Muscle layer of colon (tissue), 2 donors: ENCODE data around the gene CENPO.

ENCODE experiments used
- H3K27ac ChIP-seq: one replicate; pipeline ENCODE4 v1.7.0; 2013; ENCODE audit warnings: low read depth, mild to moderate bottlenecking, low read length, moderate library complexity
- H3K27me3 ChIP-seq, 2 donors: one replicate each; pipeline ENCODE4 v1.7.0; 2013; ENCODE audit warnings: low read length in 2 of 2, mild to moderate bottlenecking in 2 of 2; ENCODE audit not compliant: insufficient read depth in 2 of 2, control insufficient read depth in 1 of 2
- H3K36me3 ChIP-seq: one replicate; pipeline ENCODE4 v1.7.0; 2013; ENCODE audit warnings: mild to moderate bottlenecking, low read length; ENCODE audit not compliant: insufficient read depth
- H3K4me1 ChIP-seq: one replicate; pipeline ENCODE4 v1.7.0; 2013; ENCODE audit warnings: mild to moderate bottlenecking, low read length; ENCODE audit not compliant: insufficient read depth
- H3K4me3 ChIP-seq, 2 donors: one replicate each; pipeline ENCODE4 v1.7.0; 2013; ENCODE audit warnings: low read length in 2 of 2, low read depth in 1 of 2, mild to moderate bottlenecking in 1 of 2, moderate library complexity in 1 of 2
- H3K9ac ChIP-seq: one replicate; pipeline ENCODE4 v1.7.0; 2013; ENCODE audit warnings: low read length
- H3K9me3 ChIP-seq: one replicate; pipeline ENCODE4 v1.7.0; 2013; ENCODE audit warnings: mild to moderate bottlenecking, low read length
- donor health status: abdominal sarcoma.
- donor health status: Adenocarcinoma of cecum.

Gene CENPO

DNA sequence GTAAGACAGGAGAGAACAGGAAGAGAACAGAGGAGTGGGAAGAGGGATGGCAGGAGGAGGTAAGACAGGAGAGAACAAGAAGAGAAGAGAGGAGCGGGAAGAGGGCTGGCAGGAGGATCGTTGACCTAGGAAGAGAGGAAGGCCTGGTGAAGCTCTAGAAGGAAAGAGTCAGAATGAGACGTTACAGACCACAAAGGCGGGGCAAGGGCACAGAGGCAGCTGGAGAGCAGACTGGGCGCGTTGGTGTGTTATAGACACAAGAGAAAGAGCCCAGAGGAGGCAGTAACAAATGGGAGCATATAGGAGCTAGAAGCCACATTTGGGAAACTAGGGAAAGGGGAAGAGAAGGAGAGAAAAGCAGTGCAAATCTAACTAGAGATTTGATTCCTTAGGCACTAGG, 26.6 kb upstream of the CENPO start:
- peaks cover 34% of the 10 kb centered on the region for H3K36me3 ChIP-seq
- H3K9me3 ChIP-seq, result no peaks in the 10 kb centered on the region
- H3K27ac ChIP-seq, result no peak overlapping the region
- H3K27me3 ChIP-seq, result no peaks in the 10 kb centered on the region
- no peaks in the 10 kb centered on the region for H3K4me1 ChIP-seq
- no peak overlapping the region for H3K4me3 ChIP-seq
- no peak overlapping the region for H3K9ac ChIP-seq

DNA sequence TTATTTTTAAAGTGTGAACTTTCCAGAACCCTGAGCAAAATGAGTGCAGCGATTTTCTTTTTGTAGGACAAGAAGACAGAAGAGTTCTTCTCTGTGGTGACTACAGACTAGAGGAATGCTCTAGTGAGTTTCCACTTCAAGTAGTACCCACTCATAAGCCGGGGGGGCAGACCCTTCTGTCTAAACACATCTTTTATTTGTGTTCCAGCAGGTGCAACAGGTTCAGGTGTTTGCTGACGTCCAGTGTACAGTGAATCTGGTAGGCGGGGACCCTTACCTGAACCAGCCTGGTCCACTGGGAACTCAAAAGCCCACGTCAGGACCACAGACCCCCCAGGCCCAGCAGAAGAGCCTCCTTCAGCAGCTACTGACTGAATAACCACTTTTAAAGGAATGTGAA, 25.2 kb upstream of the CENPO start:
- Histone ChIP-seq H3K4me3 (no peak overlapping the region), H3K9ac (no peak overlapping the region), H3K4me1 (no peaks in the 10 kb centered on the region), H3K36me3 (peaks cover 27% of the 10 kb centered on the region), H3K9me3 (no peaks in the 10 kb centered on the region), H3K27ac (no peak overlapping the region), H3K27me3 (no peaks in the 10 kb centered on the region)

DNA sequence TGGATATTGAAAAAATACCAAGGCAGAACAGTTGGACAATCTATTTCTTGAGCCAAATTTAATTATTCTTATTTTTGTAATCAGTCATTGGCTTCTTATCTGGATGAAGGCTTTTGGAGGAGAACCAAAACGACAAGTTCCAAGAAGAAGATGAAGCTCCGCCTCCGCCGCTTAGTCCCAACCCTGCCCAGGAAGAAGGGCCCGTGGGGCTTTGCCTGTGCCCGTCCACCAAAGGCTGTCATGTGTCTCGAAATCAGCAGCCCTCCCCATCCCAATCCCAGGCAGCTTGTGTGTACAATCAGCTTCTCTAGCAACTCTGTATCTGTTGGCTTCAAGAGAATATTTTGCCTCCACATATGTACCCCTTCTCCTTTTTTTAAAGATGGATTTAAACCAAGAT, 24.6 kb upstream of the CENPO start:
- Histone ChIP-seq H3K9ac (no peak overlapping the region), H3K9me3 (no peaks in the 10 kb centered on the region), H3K4me3 (no peak overlapping the region), H3K4me1 (no peaks in the 10 kb centered on the region), H3K27me3 (no peaks in the 10 kb centered on the region), H3K36me3 (peaks cover 27% of the 10 kb centered on the region), H3K27ac (no peak overlapping the region)

DNA sequence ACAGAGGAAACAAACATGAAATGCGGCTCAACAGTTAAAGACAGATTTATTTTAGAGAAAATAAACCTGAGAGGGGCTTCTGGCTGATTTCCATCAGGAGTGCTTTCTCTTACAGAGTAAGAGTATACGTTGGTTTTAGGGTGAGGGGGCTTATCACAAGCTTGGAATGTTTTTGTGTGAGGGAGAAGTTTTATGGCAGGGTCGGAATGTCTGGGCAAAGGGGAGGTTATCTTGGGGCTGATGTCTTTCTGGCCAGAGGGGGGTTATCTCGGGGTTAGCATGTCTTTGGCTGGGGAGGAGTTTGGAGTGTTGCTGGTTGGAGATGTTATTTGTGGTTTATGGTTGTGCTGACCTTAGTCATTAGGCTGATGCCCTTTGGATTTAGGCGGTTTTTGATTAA, 22.2 kb upstream of the CENPO start:
- Histone ChIP-seq H3K27ac (no peak overlapping the region), H3K27me3 (no peaks in the 10 kb centered on the region)

DNA sequence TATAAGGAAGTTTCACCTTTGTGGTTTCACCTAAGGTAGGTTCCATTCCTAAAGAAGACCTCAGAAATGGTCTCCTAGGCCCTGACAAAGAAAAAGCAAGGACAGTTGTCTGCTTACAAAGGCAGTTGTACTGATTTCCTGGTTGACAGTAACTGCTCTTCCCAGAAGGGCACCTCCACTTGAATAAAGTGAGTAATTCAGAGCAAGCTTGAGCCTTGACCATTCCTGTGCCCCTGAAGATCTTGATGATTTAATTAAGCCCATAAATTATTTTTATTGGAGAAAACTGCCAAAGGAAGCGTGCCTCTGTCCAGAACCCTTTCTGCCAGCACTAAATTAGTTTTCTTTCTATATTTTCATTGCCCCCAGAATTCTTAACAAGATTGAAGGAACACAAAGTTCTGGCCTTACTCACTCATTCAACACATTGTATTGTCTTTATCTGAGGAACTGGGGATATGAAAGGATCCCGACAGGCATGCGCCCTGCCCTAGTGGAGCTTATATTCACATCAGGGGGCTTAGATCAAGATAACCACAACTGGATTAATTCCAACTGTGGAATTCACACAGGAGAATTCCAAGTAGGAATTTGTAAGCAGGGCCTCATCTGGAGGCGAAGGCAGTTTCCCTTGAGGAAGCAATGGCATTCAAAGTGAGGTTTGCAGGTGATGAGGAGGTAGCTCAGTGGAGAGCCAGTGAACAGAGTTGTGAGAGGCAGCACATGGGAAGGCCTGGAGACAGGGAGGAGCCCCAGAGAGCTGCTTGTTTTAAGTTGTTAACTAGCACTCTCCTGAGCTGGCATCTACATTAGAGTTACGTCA, 21.2 kb upstream of the CENPO start:
- H3K4me1 ChIP-seq, result no peaks in the 10 kb centered on the region
- no peaks in the 10 kb centered on the region for H3K9me3 ChIP-seq
- no peak overlapping the region for H3K4me3 ChIP-seq
- H3K9ac ChIP-seq, result no peak overlapping the region
- no peaks in the 10 kb centered on the region for H3K27me3 ChIP-seq
- peaks cover 12% of the 10 kb centered on the region for H3K36me3 ChIP-seq
- no peak overlapping the region for H3K27ac ChIP-seq

More for the DNA sequence above, 22.2 kb upstream of the CENPO start:
- Histone ChIP-seq H3K9me3 (no peaks in the 10 kb centered on the region), H3K36me3 (peaks cover 12% of the 10 kb centered on the region), H3K9ac (no peak overlapping the region), H3K4me1 (no peaks in the 10 kb centered on the region), H3K4me3 (no peak overlapping the region)

DNA sequence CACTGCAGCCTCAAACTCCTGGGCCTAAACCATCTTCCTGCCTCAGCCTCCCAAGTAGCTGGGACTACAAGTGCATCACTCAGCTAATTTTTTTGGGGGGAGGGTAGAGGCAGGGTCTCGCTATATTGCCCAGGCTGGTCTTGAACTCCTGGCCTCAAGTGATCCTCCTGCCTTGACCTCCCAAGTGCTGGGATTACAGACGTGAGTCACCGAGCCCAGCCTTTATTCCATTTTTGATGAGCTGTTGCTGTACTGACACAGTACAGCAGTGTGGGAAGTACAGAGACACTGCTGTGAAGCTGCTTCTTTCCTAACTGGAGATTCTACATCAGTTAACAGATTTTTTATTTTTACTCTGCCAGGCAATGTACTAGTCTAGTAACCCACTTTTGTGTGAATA, 18.9 kb upstream of the CENPO start:
- Histone ChIP-seq H3K9me3 (no peaks in the 10 kb centered on the region), H3K4me3 (no peak overlapping the region), H3K4me1 (no peaks in the 10 kb centered on the region), H3K9ac (no peak overlapping the region), H3K27ac (no peak overlapping the region), H3K36me3 (peaks cover 4% of the 10 kb centered on the region), H3K27me3 (no peaks in the 10 kb centered on the region)

DNA sequence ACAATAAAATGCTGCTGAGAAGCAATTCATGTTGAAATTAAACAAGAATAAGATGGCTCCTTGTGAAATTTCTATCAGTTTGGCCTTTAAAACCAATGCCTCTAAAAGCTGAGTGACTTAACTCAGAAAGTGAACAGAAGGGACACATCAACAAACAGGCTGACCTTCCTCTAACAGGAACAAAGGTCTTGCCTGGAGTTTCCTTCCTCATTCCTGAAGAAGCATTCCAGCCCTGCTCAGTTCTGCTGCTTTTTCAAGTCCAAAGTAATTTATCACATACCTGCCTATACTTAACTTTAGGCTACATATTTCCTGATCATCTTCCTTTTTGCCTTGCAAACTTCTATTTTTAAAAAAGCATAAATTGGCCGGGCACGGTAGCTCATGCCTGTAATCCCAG, 14.1 kb upstream of the CENPO start:
- Histone ChIP-seq H3K9ac (no peak overlapping the region), H3K4me3 (no peak overlapping the region), H3K36me3 (no peaks in the 10 kb centered on the region), H3K4me1 (no peaks in the 10 kb centered on the region), H3K9me3 (no peaks in the 10 kb centered on the region), H3K27ac (no peak overlapping the region), H3K27me3 (no peaks in the 10 kb centered on the region)

DNA sequence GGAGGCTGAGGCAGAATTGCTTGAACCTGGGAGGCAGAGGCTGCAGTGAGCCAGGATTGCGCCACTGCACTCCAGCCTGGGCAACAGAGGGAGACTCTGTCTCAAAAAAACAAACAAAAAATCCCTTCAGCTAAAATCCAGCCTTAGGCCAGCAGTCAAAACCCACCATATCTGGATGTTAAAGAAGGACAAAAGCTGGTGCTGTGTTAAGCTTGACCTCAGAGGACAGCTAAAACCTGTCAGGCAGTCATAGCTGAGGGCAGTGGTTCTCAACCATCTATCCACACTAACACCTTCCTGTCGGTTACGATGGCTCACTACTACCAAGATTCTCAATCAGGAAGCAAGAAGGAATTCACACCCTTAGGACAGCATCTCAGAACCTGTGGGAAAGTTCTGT, 9.6 kb upstream of the CENPO start:
- Histone ChIP-seq H3K9me3 (no peaks in the 10 kb centered on the region), H3K4me1 (no peaks in the 10 kb centered on the region), H3K27me3 (no peaks in the 10 kb centered on the region), H3K9ac (no peak overlapping the region), H3K4me3 (no peak overlapping the region), H3K36me3 (no peaks in the 10 kb centered on the region), H3K27ac (no peak overlapping the region)

DNA sequence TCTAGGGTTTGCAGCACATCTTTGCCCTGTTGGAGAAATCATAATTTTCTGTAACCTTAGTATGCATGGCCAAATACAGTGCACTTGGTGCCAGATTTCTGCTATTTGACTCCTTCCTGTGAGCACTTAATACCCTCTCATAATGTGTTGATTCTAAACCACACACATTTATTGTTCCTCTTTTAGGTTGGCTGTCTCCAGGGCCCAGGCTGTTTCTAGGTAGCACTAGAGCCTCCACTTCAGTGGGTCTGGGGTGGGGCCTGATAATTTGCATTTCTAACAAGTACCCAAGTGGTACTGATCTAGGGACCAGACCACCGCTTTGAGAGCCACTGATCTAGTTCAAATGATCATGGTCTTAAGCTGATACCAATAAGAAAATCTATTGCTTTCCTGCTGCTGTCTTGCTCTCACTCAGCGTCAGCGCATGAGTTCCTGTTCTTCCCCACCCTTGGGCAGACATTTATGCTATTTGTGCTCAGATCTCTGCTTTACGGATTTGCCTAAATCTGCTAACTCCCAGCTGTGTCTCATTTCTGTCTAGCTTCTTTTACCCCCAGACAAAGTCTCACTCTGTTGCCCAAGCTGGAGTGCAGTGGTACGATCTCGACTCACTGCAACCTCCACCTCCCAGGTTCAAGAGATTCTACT, 7.4 kb upstream of the CENPO start:
- H3K27ac ChIP-seq, result no peak overlapping the region
- no peak overlapping the region for H3K4me3 ChIP-seq

DNA sequence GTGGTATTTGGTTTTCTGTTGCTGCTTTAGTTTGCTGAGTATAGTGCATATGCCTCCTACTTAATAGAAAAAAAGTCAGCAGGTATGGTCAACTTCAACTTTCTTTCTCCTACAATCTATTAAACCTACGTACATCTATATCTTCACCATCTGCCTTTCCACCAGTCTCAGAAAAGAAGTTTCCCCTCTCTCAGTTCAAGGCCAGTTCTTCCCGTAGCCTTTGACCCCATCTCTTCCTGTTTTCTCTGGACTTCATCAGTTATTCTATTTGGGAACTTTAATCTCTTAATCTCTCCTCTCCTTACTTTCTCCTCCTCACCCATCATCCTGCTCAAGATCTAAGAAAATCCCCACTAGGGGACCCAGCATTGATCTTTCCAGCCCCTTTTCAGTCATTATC, 5.7 kb upstream of the CENPO start:
- no peak overlapping the region for H3K4me3 ChIP-seq
- H3K4me1 ChIP-seq, result no peaks in the 10 kb centered on the region
- H3K36me3 ChIP-seq, result no peaks in the 10 kb centered on the region
- no peaks in the 10 kb centered on the region for H3K9me3 ChIP-seq
- no peak overlapping the region for H3K9ac ChIP-seq
- H3K27me3 ChIP-seq, result no peaks in the 10 kb centered on the region
- no peak overlapping the region for H3K27ac ChIP-seq

More for the DNA sequence above, 7.4 kb upstream of the CENPO start:
- Histone ChIP-seq H3K36me3 (no peaks in the 10 kb centered on the region), H3K4me1 (no peaks in the 10 kb centered on the region), H3K27me3 (no peaks in the 10 kb centered on the region), H3K9me3 (no peaks in the 10 kb centered on the region), H3K9ac (no peak overlapping the region)

DNA sequence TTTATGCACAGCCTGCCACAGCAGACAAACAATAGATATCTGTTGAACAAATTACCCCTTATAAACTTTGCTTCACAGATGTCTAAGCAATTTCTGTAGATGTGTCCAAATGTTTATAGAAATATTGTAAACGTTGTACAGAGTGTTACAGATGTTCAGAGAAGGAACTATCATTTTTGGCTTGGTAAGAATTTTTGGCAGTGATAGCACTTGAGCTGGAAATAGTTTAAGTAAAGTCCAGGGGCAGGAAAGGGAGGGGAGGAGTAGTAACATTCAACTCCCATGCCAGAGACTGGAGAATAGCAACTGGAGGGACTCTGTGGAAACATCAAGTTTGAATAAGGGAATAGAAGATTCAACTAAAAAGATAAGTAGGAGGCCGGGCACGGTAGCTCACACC, 4.4 kb upstream of the CENPO start:
- Histone ChIP-seq H3K4me1 (peaks cover 2% of the 10 kb centered on the region), H3K9ac (no peak overlapping the region), H3K9me3 (no peaks in the 10 kb centered on the region), H3K36me3 (no peaks in the 10 kb centered on the region), H3K27ac (no peak overlapping the region), H3K4me3 (no peak overlapping the region), H3K27me3 (no peaks in the 10 kb centered on the region)

DNA sequence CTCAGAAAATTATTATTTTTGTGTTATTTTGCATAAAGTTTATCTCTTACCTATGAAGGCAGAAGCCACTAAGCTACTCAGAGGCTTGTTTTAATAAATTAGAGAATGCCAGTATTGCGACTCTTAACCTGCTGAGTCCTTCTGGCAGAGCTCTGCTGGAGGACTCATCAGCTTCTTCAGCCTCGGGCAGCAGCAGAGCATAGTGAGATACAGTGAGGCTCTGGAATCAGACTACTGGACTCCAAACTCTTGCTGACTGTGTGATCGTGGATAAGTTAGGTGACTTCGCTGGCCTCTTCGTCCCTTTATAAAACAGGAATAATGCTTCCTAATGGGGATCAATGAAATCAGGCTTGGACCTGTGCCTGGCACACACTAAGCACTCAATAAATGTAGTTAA, 1.8 kb upstream of the CENPO start:
- no peak overlapping the region for H3K9ac ChIP-seq
- H3K27ac ChIP-seq, result no peak overlapping the region
- no peaks in the 10 kb centered on the region for H3K9me3 ChIP-seq
- H3K36me3 ChIP-seq, result no peaks in the 10 kb centered on the region
- H3K4me3 ChIP-seq, result no peak overlapping the region
- H3K27me3 ChIP-seq, result no peaks in the 10 kb centered on the region
- peaks cover 6% of the 10 kb centered on the region for H3K4me1 ChIP-seq
